ENCODE results near the gene CALN1.
"Not testable (repeated sequence)": the region's sequence is repeated elsewhere in the genome, so short reads cannot be mapped to it uniquely, and the experiment has no call there.

The CALN1 gene

GRCh38 chr7:71961283-71961682 lies 450.9 kb downstream of the CALN1 start:
- DNase-seq: no peak

GRCh38 chr7:71942115-71942514 lies 470.0 kb downstream of the CALN1 start:
- no peak for DNase-seq

GRCh38 chr7:71937840-71938371 lies 474.2 kb downstream of the CALN1 start:
- no peak for DNase-seq

- DNase-seq: no peak
Measured at GRCh38 chr7:71935674-71936073, 476.5 kb downstream of the CALN1 start.

GRCh38 chr7:71933426-71933825 lies 478.7 kb downstream of the CALN1 start:
- DNase-seq: no peak

- no peak for DNase-seq
Measured at GRCh38 chr7:71925663-71926062, 486.5 kb downstream of the CALN1 start.

GRCh38 chr7:71914204-71914603 lies 497.9 kb downstream of the CALN1 start:
- not testable (repeated sequence) for DNase-seq

- no peak for DNase-seq
Measured at GRCh38 chr7:71912476-71912875, 499.7 kb downstream of the CALN1 start.

GRCh38 chr7:71911051-71911450 lies 501.1 kb downstream of the CALN1 start:
- no peak for DNase-seq

- DNase-seq: no peak
Measured at GRCh38 chr7:71905821-71906220, 506.3 kb downstream of the CALN1 start.

GRCh38 chr7:71904484-71904883 lies 507.7 kb downstream of the CALN1 start:
- no peak for DNase-seq

- no peak for DNase-seq
Measured at GRCh38 chr7:71900556-71900955, 511.6 kb downstream of the CALN1 start.

GRCh38 chr7:71896535-71896934 lies 515.6 kb downstream of the CALN1 start:
- DNase-seq: no peak

- no peak for DNase-seq
Measured at GRCh38 chr7:71886046-71886445, 526.1 kb downstream of the CALN1 start.

- DNase-seq: no peak
Measured at GRCh38 chr7:71885487-71885886, 526.7 kb downstream of the CALN1 start.

GRCh38 chr7:71883415-71883814 lies 528.7 kb downstream of the CALN1 start:
- no peak for DNase-seq

- no peak for DNase-seq
Measured at GRCh38 chr7:71871446-71871845, 540.7 kb downstream of the CALN1 start.

GRCh38 chr7:71870812-71871211 lies 541.3 kb downstream of the CALN1 start:
- DNase-seq: no peak

GRCh38 chr7:71868797-71869196 lies 543.3 kb downstream of the CALN1 start:
- no peak for DNase-seq

GRCh38 chr7:71867626-71868025 lies 544.5 kb downstream of the CALN1 start:
- no peak for DNase-seq

- no peak for DNase-seq
Measured at GRCh38 chr7:71865172-71865571, 547.0 kb downstream of the CALN1 start.

- no peak for DNase-seq
Measured at GRCh38 chr7:71864130-71864529, 548.0 kb downstream of the CALN1 start.

- DNase-seq: no peak
Measured at GRCh38 chr7:71860572-71860971, 551.6 kb downstream of the CALN1 start.

GRCh38 chr7:71857338-71857737 lies 554.8 kb downstream of the CALN1 start:
- DNase-seq: no peak

- no peak for DNase-seq
Measured at GRCh38 chr7:71854546-71855397, 557.4 kb downstream of the CALN1 start.

All from activated naive CD4-positive, alpha-beta T cell (primary cell).